Lung (tissue), 12 donors: ENCODE measurements around the gene EBF3. TPM values are rescaled to one million over a fixed set of nuclear protein-coding genes. Genes with fewer than 3 reads are reported as not detected.

ENCODE experiments used
- ATAC-seq: fragments of 200-7000 bp; cut with Tn5 transposase; one replicate; pipeline ENCODE4 v1.9.1; 2020; ENCODE audit warnings: moderate number of reproducible peaks; ENCODE audit not compliant: insufficient read depth, low FRiP score
- DNase-seq, 3 donors: peaks; one replicate each; pipeline ENCODE4 v3.0.0-alpha.2; 2013 to 2017
- H3K27ac ChIP-seq, 2 donors: one replicate each; pipeline ENCODE4 v1.5.1; 2013; ENCODE audit warnings: mild to moderate bottlenecking in 2 of 2, moderate library complexity in 2 of 2, control low read depth in 1 of 2, inconsistent platforms in 1 of 2, low read depth in 1 of 2, low read length in 1 of 2
- H3K27me3 ChIP-seq, 3 donors: one replicate each; pipeline ENCODE4 v1.5.1; 2013; ENCODE audit warnings: low read length in 2 of 3; ENCODE audit not compliant: control insufficient read depth in 3 of 3, insufficient read depth in 3 of 3
- H3K36me3 ChIP-seq, 4 donors: one replicate each; pipeline ENCODE4 v1.5.1; 2013; ENCODE audit warnings: low read length in 4 of 4, mild to moderate bottlenecking in 1 of 4, moderate library complexity in 1 of 4; ENCODE audit not compliant: control insufficient read depth in 4 of 4, insufficient read depth in 4 of 4
- H3K4me1 ChIP-seq, 5 donors: one replicate each; pipeline ENCODE4 v1.5.1; 2013; ENCODE audit warnings: low read length in 5 of 5, mild to moderate bottlenecking in 2 of 5, moderate library complexity in 1 of 5; ENCODE audit not compliant: control insufficient read depth in 5 of 5, insufficient read depth in 5 of 5
- H3K4me3 ChIP-seq: one replicate; pipeline ENCODE4 v1.5.1; 2013; ENCODE audit warnings: mild to moderate bottlenecking, control low read depth, moderate library complexity
- H3K9ac ChIP-seq, 2 donors: one replicate each; pipeline ENCODE4 v1.5.1; 2013; ENCODE audit warnings: low read length in 2 of 2, control low read depth in 1 of 2; ENCODE audit not compliant: insufficient read depth in 1 of 2
- H3K9me3 ChIP-seq, 4 donors: one replicate each; pipeline ENCODE4 v1.5.1; 2013; ENCODE audit warnings: low read length in 3 of 4, mild to moderate bottlenecking in 1 of 4, moderate library complexity in 1 of 4; ENCODE audit not compliant: control insufficient read depth in 4 of 4, insufficient read depth in 3 of 4
- CTCF ChIP-seq: IDR thresholded peaks from 2 replicates; pipeline ENCODE4 v1.5.1; 2012; ENCODE audit warnings: mild to moderate bottlenecking; ENCODE audit errors: control extremely low read depth, extremely low read depth
- WGBS, 2 donors: extraction: QIAGEN DNeasy Blood & Tissue Kit; methylation state at CpG; one replicate each; pipeline ENCODE4 v1.1.7; 2013; 5-methylcytosine and 5-hydroxymethylcytosine counted together
- polyA plus RNA-seq, 2 donors: library from polyadenylated mRNA; stranded (reverse); fragments of 200-250 nt; gene quantifications; one replicate each; pipeline ENCODE4 v1.2.1, GENCODE V29; 2013
- total RNA-seq, 2 donors: library from RNA; depleted of rRNA in 1 of 2; stranded (reverse); fragments of >200 nt in 1 of 2; gene quantifications; one replicate each; pipeline ENCODE4 v1.2.1, GENCODE V29; 2014 to 2021
- donor health status: control.
- donor health status: control.
- donor health status: Bipolar disorder and iron deficiency.
- donor health status: healthy.
- donor health status: DM: yes; HTN: yes; CAD: no.

Gene EBF3
- total and polyA plus RNA-seq, 4 donors: 0.06 to 1.1 (median 0.08) TPM; not detected in 1

GRCh38 chr10:129897871-129898626, 66.0 kb downstream of the EBF3 start:
- 28 to 41% methylated on average over 15 of the region's 15 CpGs for WGBS, 2 donors
- no peak for TF ChIP-seq CTCF
- Histone ChIP-seq H3K27ac (no peak overlapping the region), H3K9ac (no peak overlapping the region), H3K4me1 (peaks cover 0 to 17% (median 2%) of the 10 kb centered on the region in 5 donors), H3K36me3 (no peaks in the 10 kb centered on the region), H3K4me3 (no peak overlapping the region), H3K9me3 (peaks cover 0 to 2% (median 0%) of the 10 kb centered on the region in 4 donors), H3K27me3 (peaks cover 16 to 74% (median 69%) of the 10 kb centered on the region in 3 donors)
- DNase-seq (no peak), ATAC-seq (no peak)

- TF ChIP-seq CTCF: no peak
- WGBS, 2 donors: 89 to 90% methylated on average over 11 of the region's 11 CpGs
- ATAC-seq (no peak), DNase-seq (no peak)
- Histone ChIP-seq H3K27ac (no peak overlapping the region), H3K4me1 (peaks cover 0 to 17% (median 2%) of the 10 kb centered on the region in 5 donors), H3K27me3 (peaks cover 14 to 72% (median 68%) of the 10 kb centered on the region in 3 donors), H3K9ac (no peak overlapping the region), H3K4me3 (no peak overlapping the region), H3K36me3 (no peaks in the 10 kb centered on the region), H3K9me3 (peaks cover 0 to 2% (median 0%) of the 10 kb centered on the region in 4 donors)
Measured at GRCh38 chr10:129896860-129897200, 67.2 kb downstream of the EBF3 start.

DNA sequence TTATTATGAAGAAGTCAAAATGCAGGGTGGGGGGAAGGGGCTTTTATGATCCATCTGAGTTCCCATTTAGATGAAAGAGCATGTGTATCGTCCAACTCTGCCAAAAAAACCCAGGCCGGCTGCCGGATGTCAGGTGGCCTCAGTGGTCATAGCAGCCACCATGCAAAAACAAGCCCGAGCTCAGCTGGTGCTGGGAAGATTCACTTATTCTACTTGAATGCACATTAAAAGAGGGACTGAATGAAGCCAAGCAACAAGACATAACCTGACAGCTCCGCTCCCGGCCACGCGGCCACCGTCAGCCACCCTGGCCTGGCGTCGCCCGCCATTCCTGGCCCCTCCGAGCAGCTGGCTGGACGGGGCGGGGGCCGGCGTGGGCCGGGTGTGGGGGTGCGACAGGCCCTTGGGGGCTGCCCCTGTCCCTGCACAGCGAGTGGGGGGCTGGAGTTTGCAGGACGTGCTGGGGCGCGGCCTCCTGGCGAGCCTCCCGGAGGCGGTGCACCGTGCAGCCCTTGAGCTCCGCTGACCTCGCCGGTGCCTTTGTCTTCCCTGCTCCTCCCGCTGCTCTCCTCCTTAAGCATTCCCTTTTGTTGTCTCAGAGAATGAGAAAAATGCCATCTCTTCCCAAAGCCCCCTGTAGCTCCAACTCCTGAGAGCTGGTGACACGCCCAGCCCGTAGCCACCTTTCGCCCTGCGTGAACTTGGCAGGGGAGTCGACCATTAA, 67.8 kb downstream of the EBF3 start:
- WGBS, 2 donors: 83 to 87% methylated on average over 32 to 36 of the region's 36 CpGs
- Histone ChIP-seq H3K36me3 (no peaks in the 10 kb centered on the region), H3K27me3 (peaks cover 11 to 68% (median 63%) of the 10 kb centered on the region in 3 donors), H3K4me3 (no peak overlapping the region), H3K4me1 (peaks cover 0 to 17% (median 2%) of the 10 kb centered on the region in 5 donors), H3K27ac (no peak overlapping the region), H3K9me3 (peaks cover 0 to 2% (median 0%) of the 10 kb centered on the region in 4 donors), H3K9ac (no peak overlapping the region)
- no peak for TF ChIP-seq CTCF
- DNase-seq (no peak), ATAC-seq (no peak)
